Heart left ventricle (tissue), 16 donors: ENCODE data around the gene PEA15. TPM values are rescaled to one million over a fixed set of nuclear protein-coding genes. Genes with fewer than 3 reads are reported as not detected.

Experiments
- ATAC-seq, 4 donors: fragments of 200-7000 bp; cut with Tn5 transposase; one replicate each; pipeline ENCODE4 v1.9.1; 2020 to 2022; ENCODE audit warnings: moderate library complexity in 4 of 4, mild to moderate bottlenecking in 3 of 4, moderate number of reproducible peaks in 1 of 4
- DNase-seq, 5 donors: peaks; one replicate each; pipeline ENCODE4 v3.0.0-alpha.2; 2020
- H3K27ac ChIP-seq, 12 donors: fragments of 200-600 bp; sonication (generic) in 4 of 12; one replicate each; pipeline versions ENCODE4 v1.5.0 to v1.8.0; 2016 to 2022; ENCODE audit warnings: mild to moderate bottlenecking in 2 of 12
- H3K27me3 ChIP-seq, 9 donors: fragments of 200-600 bp; sonication (generic) in 2 of 9; one replicate each; pipeline versions ENCODE4 v1.5.1 to v1.8.0; 2016 to 2022; ENCODE audit warnings: mild to moderate bottlenecking in 3 of 9
- H3K36me3 ChIP-seq, 9 donors: fragments of 200-600 bp; sonication (generic) in 2 of 9; one replicate each; pipeline versions ENCODE4 v1.5.0 to v1.8.0; 2018 to 2022; ENCODE audit warnings: mild to moderate bottlenecking in 2 of 9
- H3K4me1 ChIP-seq, 12 donors: fragments of 200-600 bp; sonication (generic) in 4 of 12; one replicate each; pipeline versions ENCODE4 v1.5.0 to v1.8.0; 2016 to 2022; ENCODE audit warnings: mild to moderate bottlenecking in 3 of 12
- H3K4me3 ChIP-seq, 12 donors: fragments of 200-600 bp; sonication (generic) in 4 of 12; one replicate each; pipeline versions ENCODE4 v1.5.0 to v1.8.0; 2017 to 2022; ENCODE audit warnings: mild to moderate bottlenecking in 9 of 12, moderate library complexity in 4 of 12
- H3K9me3 ChIP-seq, 12 donors: fragments of 200-600 bp; sonication (generic) in 4 of 12; one replicate each; pipeline versions ENCODE4 v1.5.0 to v1.8.0; 2016 to 2022; ENCODE audit warnings: mild to moderate bottlenecking in 1 of 12
- CTCF ChIP-seq, 12 donors: fragments of 200-600 bp; sonication (generic) in 4 of 12; IDR thresholded peaks; one replicate each; pipeline versions ENCODE4 v1.5.0 to v1.8.0; 2018 to 2022; ENCODE audit warnings: antibody characterized with exemption in 12 of 12, mild to moderate bottlenecking in 5 of 12
- POLR2A ChIP-seq, 2 donors: fragments of 450-650 bp; IDR thresholded peaks; one replicate each; pipeline ENCODE4 v1.6.1; 2017; ENCODE audit warnings: antibody characterized with exemption in 2 of 2, mild to moderate bottlenecking in 2 of 2, moderate library complexity in 2 of 2
- WGBS, 4 donors: extraction: QIAGEN DNeasy Blood & Tissue Kit in 2 of 4; methylation state at CpG; one replicate each; pipeline versions ENCODE4 v1.1.5 to v1.1.7; 2013 to 2018; 5-methylcytosine and 5-hydroxymethylcytosine counted together
- intact Hi-C, 10 donors: fragments of 100-400 bp; cut with DNase I; formaldehyde crosslinking; loops; one replicate each; pipeline versions ENCODE4 v1.11.1 to v1.14.2; 2022
- polyA plus RNA-seq, 2 donors: library from polyadenylated mRNA; stranded (reverse); fragments of 200-250 nt; gene quantifications; one replicate each; pipeline ENCODE4 v1.2.3, GENCODE V29; 2013
- total RNA-seq, 9 donors: library from RNA; depleted of rRNA in 2 of 9; stranded (reverse); fragments of >200 nt in 2 of 9; fragmentation: NEBNext Ultra II Directional in 3 of 9; extraction: Animal tissue kit (Norgen Biotek cat#: 25700) in 3 of 9; gene quantifications; one replicate each; pipeline versions ENCODE4 v1.1.0 to v1.2.4, GENCODE V29; 2016 to 2023
- donor health status: ischemic (EF 13 %, LVEDD 7.1; RV severe dilation, severe dysfunction).
- donor health status: healthy with polysubstance abuse.
- donor health status: DM: no; HTN: yes; CAD: no.
- donor health status: DM: no; HTN: no; CAD: no.
- donor health status: ischemic (EF 25% LVEDD 6.9; RV normal size, moderate dysfunction).
- donor health status: ischemic (EF 25% LVEDD 5.7; RV mildly dilated, moderate dysfunction).
- donor health status: healthy.
- donor health status: DM: yes; HTN: yes; CAD: no.
- donor health status: ischemic (EF 35%, LVEDD 5.7; RV mildly dilated, moderate dysfunction).
- donor health status: nonischemic (EF 11% LVEDD 7.7; RV severe dilation, severe dysfunction).
- donor health status: DM: yes; HTN: yes; CAD: no.
- donor health status: PGD.
- donor health status: ischemic (EF 29% LVEDD 5.4; RV normal size, mild dysfunction).
- donor health status: nonischemic (EF 23%, LVEDD 6.1; RV moderate dilation, normal function).

The PEA15 gene
- total and polyA plus RNA-seq, 11 donors: 134 to 1,078 (median 290) TPM

GRCh38 chr1:160244209-160244608 lies 39.0 kb downstream of the PEA15 start:
- DNase-seq (no peak), ATAC-seq (peak in 1 of 4 donors; percentile 13)
- Histone ChIP-seq H3K9me3 (no peaks in the 10 kb centered on the region), H3K27ac (peak overlapping the region in 10 of 12 donors; percentile 9 to 60 (median 28)), H3K27me3 (no peaks in the 10 kb centered on the region), H3K4me1 (peaks cover 7 to 53% (median 37%) of the 10 kb centered on the region in 12 donors), H3K36me3 (peaks cover 0 to 59% (median 47%) of the 10 kb centered on the region in 9 donors), H3K4me3 (no peak overlapping the region)
- 37 to 56% (median 43%) methylated on average over 1 of the region's 1 CpG for WGBS, 4 donors
- TF ChIP-seq POLR2A (IDR thresholded peaks at IDR 0.05) (no peak), CTCF (IDR thresholded peaks at IDR 0.05) (no peak)
- intact Hi-C loops: loop anchor here in 3 of 10 donors (5.0 to 10.0 kb wide), 2 partner anchors 37 to 49 kb away; partner anchors contain the start of genes CASQ1 (in 2 of the 3) and PEA15 (in 1 of the 3)

DNA sequence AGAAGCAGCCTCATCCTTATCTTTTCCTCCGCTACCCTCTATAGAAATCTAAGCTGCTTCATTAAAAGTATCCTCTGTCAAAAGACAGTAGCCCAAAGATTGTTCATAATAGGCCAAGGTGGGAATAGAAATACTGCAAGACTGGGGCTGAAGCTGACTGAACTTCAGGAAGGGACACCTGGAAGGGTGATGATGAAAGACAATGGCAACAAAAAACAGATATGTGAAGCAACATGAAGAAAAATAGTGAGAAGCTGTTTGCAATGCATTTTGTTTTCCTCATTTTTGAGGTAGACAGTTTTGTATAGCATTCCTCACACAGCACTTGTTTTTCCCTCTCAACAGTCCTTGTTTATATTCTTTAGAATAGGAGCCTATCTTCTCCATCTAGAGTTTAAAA lies 40.2 kb downstream of the PEA15 start:
- TF ChIP-seq POLR2A (IDR thresholded peaks at IDR 0.05): no peak
- no peak for TF ChIP-seq CTCF (IDR thresholded peaks at IDR 0.05)
- no peak overlapping the region for H3K4me3 ChIP-seq
- H3K9me3 ChIP-seq: no peaks in the 10 kb centered on the region
- ATAC-seq (no peak), DNase-seq (no peak)
- peak overlapping the region in 5 of 12 donors; percentile 16 to 60 (median 24) for H3K27ac ChIP-seq
- WGBS, 4 donors: 45 to 61% (median 56%) methylated on average over 1 of the region's 1 CpG
- intact Hi-C loops: loop anchor here in 3 of 10 donors (5.0 to 10.0 kb wide), 2 partner anchors 33 to 51 kb away; partner anchors contain the start of gene CASQ1 (in 2 of the 3)
- H3K36me3 ChIP-seq: peaks cover 0 to 53% (median 35%) of the 10 kb centered on the region in 9 donors
- H3K27me3 ChIP-seq: no peaks in the 10 kb centered on the region
- H3K4me1 ChIP-seq: peaks cover 7 to 54% (median 38%) of the 10 kb centered on the region in 12 donors

DNA sequence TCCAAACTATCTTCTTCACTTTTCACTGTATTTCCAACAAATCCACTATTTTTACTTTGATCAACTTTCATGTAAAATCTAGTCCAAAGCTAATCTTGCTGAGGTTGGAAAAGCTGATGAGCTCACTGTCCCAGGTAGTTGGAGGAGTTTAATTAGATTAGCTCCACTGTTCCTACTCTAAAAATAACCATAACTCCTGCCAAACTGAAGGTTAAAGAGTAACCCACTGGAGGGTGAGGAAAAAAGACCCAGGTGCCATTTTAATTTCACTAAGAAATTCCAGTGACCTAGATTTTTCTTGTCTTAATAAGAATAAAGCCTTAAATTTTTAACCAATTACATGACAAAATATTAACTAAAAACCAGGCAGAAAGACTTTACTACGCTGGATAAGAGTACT lies 41.9 kb downstream of the PEA15 start:
- intact Hi-C loops: loop anchor here in 3 of 10 donors (5.0 to 10.0 kb wide), 2 partner anchors 35 to 52 kb away; partner anchors contain the start of gene CASQ1 (in 2 of the 3)
- Histone ChIP-seq H3K9me3 (no peaks in the 10 kb centered on the region), H3K4me3 (no peak overlapping the region), H3K4me1 (peaks cover 12 to 69% (median 44%) of the 10 kb centered on the region in 12 donors), H3K27ac (peak overlapping the region in 10 of 12 donors; percentile 16 to 62 (median 50)), H3K36me3 (peaks cover 0 to 37% (median 19%) of the 10 kb centered on the region in 9 donors), H3K27me3 (no peaks in the 10 kb centered on the region)
- TF ChIP-seq CTCF (IDR thresholded peaks at IDR 0.05): no peak
- TF ChIP-seq POLR2A (IDR thresholded peaks at IDR 0.05): no peak
- 81 to 93% (median 89%) methylated on average over 1 of the region's 1 CpG for WGBS, 4 donors
- ATAC-seq: peak in 1 of 4 donors; percentile 56
- no peak for DNase-seq

- no peak for TF ChIP-seq CTCF (IDR thresholded peaks at IDR 0.05)
- no peak for TF ChIP-seq POLR2A (IDR thresholded peaks at IDR 0.05)
- peaks cover 0 to 50% (median 23%) of the 10 kb centered on the region in 12 donors for H3K4me1 ChIP-seq
- intact Hi-C loops: loop anchor here in 8 of 10 donors (1.0 to 10.0 kb wide), 8 partner anchors 34 to 154 kb away; partner anchors contain the start of genes CASQ1 (in 1 of the 8) and IGSF8 (in 1 of the 8)
- no peak overlapping the region for H3K4me3 ChIP-seq
- peak overlapping the region in 9 of 12 donors; percentile 15 to 59 (median 38) for H3K27ac ChIP-seq
- no peak for DNase-seq
- no peaks in the 10 kb centered on the region for H3K27me3 ChIP-seq
- H3K36me3 ChIP-seq: peaks cover 0 to 36% (median 13%) of the 10 kb centered on the region in 9 donors
- ATAC-seq: peak in 2 of 4 donors; percentile 34 to 40
- H3K9me3 ChIP-seq: no peaks in the 10 kb centered on the region
These were observed 45.8 kb downstream of the PEA15 start for GRCh38 chr1:160251011-160251410.
